Naive thymus-derived CD4-positive, alpha-beta T cell (primary cell): ENCODE data around the gene ANKS1B. TPM values are rescaled to one million over a fixed set of nuclear protein-coding genes. Genes with fewer than 3 reads are reported as not detected.

Source experiments
- ATAC-seq: fragments of 150-1000 bp; cut with Tn5 transposase; 2 replicates; pipeline ENCODE4 v1.10.0; 2021; ENCODE audit warnings: mild to moderate bottlenecking, moderate library complexity
- CTCF ChIA-PET: fragments of 350-600 bp; sonication (Branson Sonifier 250); formaldehyde crosslinking; loops from one replicate; lab custom pipeline; 2021; ENCODE audit warnings: antibody characterized with exemption; lab: Charles Lee
- POLR2A ChIA-PET: fragments of 350-600 bp; sonication (Branson Sonifier 250); formaldehyde crosslinking; loops from one replicate; lab custom pipeline; 2021; ENCODE audit warnings: antibody characterized with exemption, inconsistent platforms; lab: Charles Lee
- DNase-seq, 9 donors: peaks; one replicate each; pipeline versions ENCODE4 v3.0.0 to v3.0.0-alpha.2; 2020 to 2022; ENCODE audit warnings: mixed read lengths in 1 of 9
- H3K27ac ChIP-seq: one replicate; pipeline ENCODE4 v1.7.0; 2013; ENCODE audit warnings: mild to moderate bottlenecking, low read depth, low read length, moderate library complexity
- H3K27me3 ChIP-seq, 2 donors: one replicate each; pipeline ENCODE4 v1.7.0; 2013; ENCODE audit warnings: low read length in 2 of 2, mild to moderate bottlenecking in 2 of 2, moderate library complexity in 2 of 2; ENCODE audit not compliant: control insufficient read depth in 2 of 2, insufficient read depth in 2 of 2
- H3K36me3 ChIP-seq, 3 experiments: 1 replicate in 2 of 3; 2 replicates in 1 of 3; pipeline ENCODE4 v1.7.0; 2013; ENCODE audit warnings: low read length in 3 of 3, mild to moderate bottlenecking in 3 of 3, moderate library complexity in 1 of 3; ENCODE audit not compliant: insufficient read depth in 3 of 3, control insufficient read depth in 2 of 3
- H3K4me1 ChIP-seq, 2 donors: one replicate each; pipeline ENCODE4 v1.7.0; 2013; ENCODE audit warnings: low read length in 2 of 2, mild to moderate bottlenecking in 2 of 2, moderate library complexity in 1 of 2; ENCODE audit not compliant: control insufficient read depth in 2 of 2, insufficient read depth in 2 of 2
- H3K4me3 ChIP-seq: 2 replicates; pipeline ENCODE4 v1.7.0; 2013; ENCODE audit warnings: mild to moderate bottlenecking, low read length
- H3K9me3 ChIP-seq, 3 experiments: 1 replicate in 2 of 3; 2 replicates in 1 of 3; pipeline ENCODE4 v1.7.0; 2013; ENCODE audit warnings: low read length in 3 of 3; ENCODE audit not compliant: control insufficient read depth in 2 of 3
- H3K27ac Mint-ChIP-seq, 9 donors: one replicate each; pipeline ENCODE4 v1.8.0; 2020 to 2022; ENCODE audit warnings: mixed read lengths in 9 of 9, mild to moderate bottlenecking in 8 of 9, moderate library complexity in 5 of 9, inconsistent platforms in 2 of 9
- H3K27me3 Mint-ChIP-seq, 5 donors: one replicate each; pipeline ENCODE4 v1.8.0; 2021 to 2022; ENCODE audit warnings: mixed read lengths in 5 of 5, mild to moderate bottlenecking in 1 of 5
- H3K36me3 Mint-ChIP-seq, 5 donors: one replicate each; pipeline ENCODE4 v1.8.0; 2020 to 2022; ENCODE audit warnings: mixed read lengths in 5 of 5, mild to moderate bottlenecking in 3 of 5, inconsistent platforms in 1 of 5
- H3K4me1 Mint-ChIP-seq, 7 donors: one replicate each; pipeline ENCODE4 v1.8.0; 2020 to 2022; ENCODE audit warnings: mixed read lengths in 7 of 7, mild to moderate bottlenecking in 3 of 7, inconsistent platforms in 1 of 7
- H3K4me3 Mint-ChIP-seq, 10 donors: one replicate each; pipeline ENCODE4 v1.8.0; 2020 to 2022; ENCODE audit warnings: mild to moderate bottlenecking in 10 of 10, mixed read lengths in 10 of 10, moderate library complexity in 6 of 10, inconsistent platforms in 2 of 10
- H3K9me3 Mint-ChIP-seq, 11 donors: one replicate each; pipeline ENCODE4 v1.8.0; 2020 to 2022; ENCODE audit warnings: mixed read lengths in 11 of 11, mild to moderate bottlenecking in 4 of 11, inconsistent platforms in 1 of 11, moderate library complexity in 1 of 11
- intact Hi-C, 2 donors: fragments of 100-400 bp; cut with micrococcal nuclease; formaldehyde crosslinking; loops; one replicate each; pipeline ENCODE4 v1.15.1; 2023
- polyA plus RNA-seq, 2 donors: library from polyadenylated mRNA; unstranded; fragments of 300-500 nt; fragmentation: Illumina TruSeq; gene quantifications; one replicate each; pipeline ENCODE4 v1.2.3, GENCODE V29; 2021
- total RNA-seq, 6 experiments: library from RNA in 5 of 6; stranded (reverse) in 5 of 6; gene quantifications; 1 replicate in 5 of 6; 2 replicates in 1 of 6; pipeline ENCODE4 v1.2.3 and lab custom pipeline; 2021 to 2026

Gene ANKS1B
- total and polyA plus RNA-seq, 7 experiments from 2014 or later = 0.97 TPM; not detected in 6

DNA sequence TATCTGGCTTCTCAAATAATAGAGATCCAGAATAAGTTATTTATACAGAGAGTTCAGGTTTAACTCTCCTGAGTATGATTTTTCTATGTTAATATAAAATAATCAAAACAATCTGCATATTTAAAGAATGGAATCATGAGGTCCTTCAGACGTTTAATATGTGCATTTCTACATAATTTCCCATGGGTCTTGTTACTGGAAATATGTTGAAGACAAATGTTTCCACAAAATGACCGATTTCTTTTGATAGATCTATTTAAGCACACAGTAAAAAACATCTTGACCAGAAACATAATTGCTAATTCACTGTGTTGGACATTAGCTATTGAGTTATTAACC lies 957.7 kb downstream of the ANKS1B start:
- POLR2A ChIA-PET = no interaction called here

DNA sequence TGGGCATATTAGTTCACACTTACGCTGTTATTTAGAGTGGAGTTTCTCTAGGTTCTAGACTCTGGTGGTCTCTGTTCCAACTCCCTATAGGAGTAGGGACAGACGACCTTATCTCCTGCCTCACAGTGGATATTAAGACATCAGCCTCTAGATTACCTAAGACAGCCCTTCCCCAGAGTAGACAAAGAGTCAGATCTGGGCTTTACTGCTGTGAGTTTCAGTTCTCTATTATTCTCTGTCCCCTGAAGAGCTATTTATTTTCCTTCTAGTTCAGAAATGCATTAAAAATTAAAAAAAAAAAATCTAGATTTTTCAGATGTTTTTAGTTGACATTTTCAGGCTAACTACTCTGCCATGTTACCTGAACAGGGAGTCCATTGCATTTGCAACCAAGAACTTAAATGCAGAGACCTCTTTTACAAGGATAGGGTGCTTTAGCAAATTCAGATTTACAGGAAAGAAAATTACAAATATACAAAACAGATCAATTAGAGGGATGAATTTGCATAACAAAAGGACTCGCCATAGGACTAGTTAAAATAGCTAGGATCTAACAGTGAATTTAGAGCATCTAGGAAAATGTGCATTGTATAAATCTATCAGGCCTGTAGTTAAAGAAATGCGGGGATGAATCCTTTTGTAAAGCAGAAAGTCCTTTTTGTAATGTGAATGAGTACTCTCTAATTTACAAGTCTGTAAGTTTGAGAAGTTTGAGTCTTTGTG lies 958.2 kb downstream of the ANKS1B start:
- peaks cover 7 to 22% (median 11%) of the 10 kb centered on the region in 5 donors for H3K27me3 Mint-ChIP-seq
- POLR2A ChIA-PET = no interaction called here
- Histone ChIP-seq H3K9me3 (no peaks in the 10 kb centered on the region), H3K27me3 (no peaks in the 10 kb centered on the region), H3K27ac (no peak overlapping the region), H3K4me3 (no peak overlapping the region), H3K36me3 (no peaks in the 10 kb centered on the region), H3K4me1 (no peaks in the 10 kb centered on the region)
- no peak overlapping the region for H3K4me3 Mint-ChIP-seq
- DNase-seq (no peak), ATAC-seq (no peak)
- H3K4me1 Mint-ChIP-seq = no peaks in the 10 kb centered on the region
- H3K36me3 Mint-ChIP-seq = no peaks in the 10 kb centered on the region
- intact Hi-C loops = no loop called here
- CTCF ChIA-PET = no interaction called here
- H3K9me3 Mint-ChIP-seq = peaks cover 0 to 8% (median 0%) of the 10 kb centered on the region in 11 donors
- H3K27ac Mint-ChIP-seq = no peak overlapping the region

More for the DNA sequence above, 957.7 kb downstream of the ANKS1B start:
- peaks cover 0 to 8% (median 0%) of the 10 kb centered on the region in 11 donors for H3K9me3 Mint-ChIP-seq
- Histone ChIP-seq H3K9me3 (no peaks in the 10 kb centered on the region), H3K36me3 (no peaks in the 10 kb centered on the region), H3K4me3 (no peak overlapping the region), H3K4me1 (no peaks in the 10 kb centered on the region), H3K27me3 (no peaks in the 10 kb centered on the region), H3K27ac (no peak overlapping the region)
- no peaks in the 10 kb centered on the region for H3K4me1 Mint-ChIP-seq
- no peaks in the 10 kb centered on the region for H3K36me3 Mint-ChIP-seq
- no peak for ATAC-seq
- H3K4me3 Mint-ChIP-seq = no peak overlapping the region
- H3K27me3 Mint-ChIP-seq = peaks cover 4 to 22% (median 11%) of the 10 kb centered on the region in 5 donors
- no peak overlapping the region for H3K27ac Mint-ChIP-seq
- DNase-seq = no peak
- CTCF ChIA-PET = no interaction called here
- intact Hi-C loops = no loop called here

DNA sequence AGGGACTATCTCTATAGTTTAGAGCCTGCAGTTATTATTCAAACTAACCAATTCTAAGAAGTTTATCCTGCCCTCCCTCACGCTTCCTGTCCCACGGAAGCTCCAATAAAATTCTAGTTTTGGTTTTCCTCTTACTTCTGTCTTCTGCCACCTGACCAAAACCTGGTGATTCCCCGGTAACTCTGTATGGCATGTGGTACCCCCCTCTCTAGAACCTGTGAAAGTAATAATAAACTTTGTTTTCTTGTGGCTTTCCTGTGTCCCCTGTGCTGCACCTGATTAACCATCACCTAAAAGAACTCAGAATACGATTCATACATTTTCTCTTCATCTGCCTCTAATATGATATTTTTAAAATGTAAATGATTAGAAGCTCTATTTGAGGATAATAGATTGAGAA lies 959.9 kb downstream of the ANKS1B start:
- Histone ChIP-seq H3K27ac (no peak overlapping the region), H3K4me1 (no peaks in the 10 kb centered on the region), H3K27me3 (no peaks in the 10 kb centered on the region), H3K4me3 (no peak overlapping the region), H3K9me3 (no peaks in the 10 kb centered on the region), H3K36me3 (no peaks in the 10 kb centered on the region)
- intact Hi-C loops = no loop called here
- Mint-ChIP-seq H3K27me3 (peaks cover 7 to 22% (median 10%) of the 10 kb centered on the region in 5 donors), H3K4me3 (no peak overlapping the region), H3K36me3 (no peaks in the 10 kb centered on the region), H3K27ac (no peak overlapping the region), H3K4me1 (no peaks in the 10 kb centered on the region), H3K9me3 (peaks cover 0 to 5% (median 0%) of the 10 kb centered on the region in 11 donors)
- CTCF ChIA-PET = no interaction called here
- ATAC-seq (no peak), DNase-seq (no peak)
- POLR2A ChIA-PET = no interaction called here

DNA sequence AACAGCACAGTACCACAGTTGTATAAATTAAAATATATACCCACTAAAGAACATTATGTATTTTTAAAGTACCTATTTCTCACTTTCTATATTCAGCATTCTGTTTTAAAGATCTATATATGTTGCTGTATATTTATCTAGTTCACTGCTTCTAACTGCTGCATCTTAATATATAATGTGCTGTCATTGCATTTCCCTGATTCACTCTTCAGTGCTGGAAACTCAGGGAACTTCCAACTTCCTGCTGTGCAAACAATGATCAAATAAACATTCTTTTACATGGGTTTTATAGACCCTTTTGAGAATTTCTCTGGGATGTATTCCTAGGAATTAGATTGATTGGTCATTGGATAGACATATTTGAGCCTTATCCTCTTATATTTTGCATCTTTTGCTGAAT lies 960.5 kb downstream of the ANKS1B start:
- Mint-ChIP-seq H3K36me3 (no peaks in the 10 kb centered on the region), H3K27me3 (peaks cover 7 to 18% (median 10%) of the 10 kb centered on the region in 5 donors), H3K4me3 (no peak overlapping the region), H3K4me1 (no peaks in the 10 kb centered on the region), H3K27ac (no peak overlapping the region), H3K9me3 (peaks cover 0 to 3% (median 0%) of the 10 kb centered on the region in 11 donors)
- POLR2A ChIA-PET = no interaction called here
- Histone ChIP-seq H3K36me3 (no peaks in the 10 kb centered on the region), H3K4me1 (no peaks in the 10 kb centered on the region), H3K27me3 (no peaks in the 10 kb centered on the region), H3K4me3 (no peak overlapping the region), H3K9me3 (no peaks in the 10 kb centered on the region), H3K27ac (no peak overlapping the region)
- intact Hi-C loops = no loop called here
- CTCF ChIA-PET = no interaction called here
- no peak for ATAC-seq
- DNase-seq = no peak

DNA sequence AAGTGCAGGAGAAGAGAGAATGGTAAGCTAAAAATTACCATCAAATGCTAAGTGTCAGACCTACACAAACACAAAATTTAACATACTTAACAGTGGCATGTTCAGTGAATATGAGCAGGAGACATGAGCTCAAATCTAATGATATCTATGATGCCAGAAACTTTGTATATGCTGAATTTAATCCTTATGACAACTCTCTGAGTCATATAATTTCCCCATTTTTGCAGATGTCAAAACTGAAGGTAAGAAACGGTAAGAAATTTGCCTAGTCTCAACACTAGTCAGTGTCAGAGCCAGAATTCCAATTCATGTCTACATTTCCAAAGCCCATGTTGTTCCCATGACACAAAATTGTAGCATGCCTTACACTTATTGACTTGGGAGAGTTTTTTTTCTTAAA lies 963.9 kb downstream of the ANKS1B start:
- H3K4me1 ChIP-seq = no peaks in the 10 kb centered on the region
- ChIA-PET CTCF (no interaction called here), POLR2A (no interaction called here)
- Mint-ChIP-seq H3K27me3 (peaks cover 3 to 11% (median 8%) of the 10 kb centered on the region in 5 donors), H3K9me3 (peaks cover 0 to 13% (median 0%) of the 10 kb centered on the region in 11 donors), H3K27ac (no peak overlapping the region), H3K36me3 (no peaks in the 10 kb centered on the region), H3K4me3 (no peak overlapping the region), H3K4me1 (no peaks in the 10 kb centered on the region)
- ATAC-seq (no peak), DNase-seq (no peak)
- H3K36me3 ChIP-seq = no peaks in the 10 kb centered on the region
- no peak overlapping the region for H3K4me3 ChIP-seq
- H3K27me3 ChIP-seq = no peaks in the 10 kb centered on the region
- intact Hi-C loops = no loop called here
- H3K9me3 ChIP-seq = no peaks in the 10 kb centered on the region
- no peak overlapping the region for H3K27ac ChIP-seq

DNA sequence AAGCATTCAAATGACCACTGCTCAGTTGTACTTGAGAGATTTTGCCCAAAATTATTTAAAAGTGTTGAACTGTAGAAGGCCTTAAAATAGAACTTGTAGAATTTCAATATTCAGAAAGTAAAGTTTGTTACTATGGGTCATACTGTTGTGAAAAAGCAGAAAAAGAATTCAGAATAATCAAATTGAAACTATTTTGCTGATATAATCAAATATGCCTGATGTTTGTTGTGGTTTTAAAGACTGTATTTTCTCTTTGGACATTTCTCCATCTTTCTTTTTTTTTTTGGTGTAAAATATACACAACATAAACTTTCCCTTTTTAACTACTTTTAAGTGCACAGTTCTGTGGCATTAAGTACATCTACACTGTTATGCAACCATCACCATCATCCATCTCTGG lies 964.9 kb downstream of the ANKS1B start:
- Mint-ChIP-seq H3K4me3 (no peak overlapping the region), H3K4me1 (no peaks in the 10 kb centered on the region), H3K27me3 (peaks cover 2 to 4% (median 3%) of the 10 kb centered on the region in 5 donors), H3K9me3 (peaks cover 0 to 17% (median 0%) of the 10 kb centered on the region in 11 donors), H3K36me3 (no peaks in the 10 kb centered on the region), H3K27ac (no peak overlapping the region)
- no peaks in the 10 kb centered on the region for H3K9me3 ChIP-seq
- DNase-seq (no peak), ATAC-seq (no peak)
- no peaks in the 10 kb centered on the region for H3K4me1 ChIP-seq
- ChIA-PET POLR2A (no interaction called here), CTCF (no interaction called here)
- no peak overlapping the region for H3K27ac ChIP-seq
- no peaks in the 10 kb centered on the region for H3K36me3 ChIP-seq
- intact Hi-C loops = no loop called here
- H3K27me3 ChIP-seq = no peaks in the 10 kb centered on the region
- H3K4me3 ChIP-seq = no peak overlapping the region

DNA sequence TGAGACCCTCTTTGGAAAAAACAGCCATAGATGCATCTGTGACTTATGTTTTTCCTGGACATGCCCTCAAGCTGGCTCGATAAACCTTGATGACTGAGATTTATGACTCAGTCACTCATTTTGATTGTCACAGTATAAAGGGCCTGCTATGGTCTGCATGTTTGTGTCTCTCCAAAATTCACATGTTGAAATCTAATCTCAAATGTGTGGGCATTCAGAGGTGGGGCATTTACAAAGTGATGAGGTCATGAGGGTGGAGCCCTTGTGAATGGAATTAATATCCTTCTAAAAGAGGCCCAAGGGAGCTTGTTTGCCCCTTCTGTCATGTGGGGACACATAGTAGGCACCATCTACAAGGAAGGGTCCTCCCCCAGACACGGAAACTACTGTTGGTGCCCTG lies 966.8 kb downstream of the ANKS1B start:
- H3K4me3 ChIP-seq = no peak overlapping the region
- intact Hi-C loops = no loop called here
- H3K27ac Mint-ChIP-seq = no peak overlapping the region
- no peaks in the 10 kb centered on the region for H3K36me3 Mint-ChIP-seq
- no peak overlapping the region for H3K4me3 Mint-ChIP-seq
- H3K9me3 ChIP-seq = no peaks in the 10 kb centered on the region
- H3K4me1 Mint-ChIP-seq = no peaks in the 10 kb centered on the region
- ATAC-seq = no peak
- H3K27ac ChIP-seq = no peak overlapping the region
- H3K36me3 ChIP-seq = no peaks in the 10 kb centered on the region
- ChIA-PET CTCF (no interaction called here), POLR2A (no interaction called here)
- H3K27me3 Mint-ChIP-seq = peaks cover 0 to 6% (median 3%) of the 10 kb centered on the region in 5 donors
- H3K9me3 Mint-ChIP-seq = peaks cover 0 to 17% (median 3%) of the 10 kb centered on the region in 11 donors
- H3K4me1 ChIP-seq = no peaks in the 10 kb centered on the region
- no peak for DNase-seq
- H3K27me3 ChIP-seq = no peaks in the 10 kb centered on the region
